ENCODE measurements around the gene NEK5.
"Not testable (repeated sequence)": the region's sequence is repeated elsewhere in the genome, so short reads cannot be mapped to it uniquely, and the experiment has no call there.

Gene NEK5, protein sequence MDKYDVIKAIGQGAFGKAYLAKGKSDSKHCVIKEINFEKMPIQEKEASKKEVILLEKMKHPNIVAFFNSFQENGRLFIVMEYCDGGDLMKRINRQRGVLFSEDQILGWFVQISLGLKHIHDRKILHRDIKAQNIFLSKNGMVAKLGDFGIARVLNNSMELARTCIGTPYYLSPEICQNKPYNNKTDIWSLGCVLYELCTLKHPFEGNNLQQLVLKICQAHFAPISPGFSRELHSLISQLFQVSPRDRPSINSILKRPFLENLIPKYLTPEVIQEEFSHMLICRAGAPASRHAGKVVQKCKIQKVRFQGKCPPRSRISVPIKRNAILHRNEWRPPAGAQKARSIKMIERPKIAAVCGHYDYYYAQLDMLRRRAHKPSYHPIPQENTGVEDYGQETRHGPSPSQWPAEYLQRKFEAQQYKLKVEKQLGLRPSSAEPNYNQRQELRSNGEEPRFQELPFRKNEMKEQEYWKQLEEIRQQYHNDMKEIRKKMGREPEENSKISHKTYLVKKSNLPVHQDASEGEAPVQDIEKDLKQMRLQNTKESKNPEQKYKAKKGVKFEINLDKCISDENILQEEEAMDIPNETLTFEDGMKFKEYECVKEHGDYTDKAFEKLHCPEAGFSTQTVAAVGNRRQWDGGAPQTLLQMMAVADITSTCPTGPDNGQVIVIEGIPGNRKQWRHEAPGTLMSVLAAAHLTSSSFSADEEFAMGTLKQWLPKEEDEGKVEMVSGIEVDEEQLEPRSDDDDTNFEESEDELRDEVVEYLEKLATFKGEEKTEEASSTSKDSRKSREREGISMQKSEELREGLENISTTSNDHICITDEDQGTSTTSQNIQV

DNA sequence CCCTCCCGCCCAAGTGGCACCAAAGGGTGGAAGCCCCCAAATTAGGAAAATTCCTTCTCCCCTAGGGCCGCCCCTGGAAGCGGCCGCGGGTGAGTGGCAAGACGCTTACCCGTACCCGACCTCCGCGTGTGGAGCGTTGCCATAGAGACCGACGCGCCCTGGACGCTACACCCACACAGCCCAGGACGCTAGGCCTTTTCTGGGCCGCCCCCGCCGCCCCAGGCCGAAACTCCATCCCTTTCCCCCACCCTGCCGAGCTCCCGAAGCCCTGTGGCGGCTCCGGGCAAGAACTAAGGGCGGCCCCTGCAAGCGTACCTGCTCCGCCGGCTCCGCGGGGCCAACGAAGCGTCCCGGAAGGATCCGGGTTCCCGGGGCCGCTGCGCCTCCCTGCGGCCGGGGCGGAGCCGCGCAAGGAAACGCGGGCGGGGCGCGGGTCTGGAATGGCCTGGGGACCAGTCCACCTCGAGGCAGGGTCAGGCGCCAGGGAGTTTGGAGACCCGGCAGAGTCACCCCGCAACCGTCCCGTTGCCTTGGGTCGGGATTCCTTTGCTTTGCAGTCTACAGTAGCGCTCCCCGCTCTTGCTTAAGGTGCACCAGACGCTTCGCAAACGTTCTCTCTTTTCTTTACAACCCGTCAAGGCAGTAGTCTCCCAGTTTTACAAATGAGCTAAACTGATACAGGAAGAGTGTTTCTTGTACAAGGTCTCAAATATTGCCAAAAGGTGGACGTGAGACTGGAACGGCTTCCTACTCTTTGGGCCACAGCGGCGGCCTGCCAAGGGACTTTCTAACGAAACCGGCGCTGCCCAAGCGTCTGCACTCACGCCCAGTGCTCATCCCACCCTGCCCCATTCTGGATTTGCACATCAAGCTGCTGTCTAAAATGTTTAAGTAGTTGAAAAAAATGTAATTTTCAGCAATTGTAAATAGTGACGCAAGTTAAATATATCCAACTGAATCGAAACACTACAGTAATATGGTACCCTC, at the start of gene NEK5:
NEK5 (minus strand) TSS at position 360 of the 987 bp plus-strand sequence. CDS start 1,591 bp downstream, outside the sequence.
- ATAC-seq: peak; percentile 72
- Mint-ChIP-seq H3K36me3 (peaks cover 38% of the 10 kb centered on the region), H3K4me1 (peaks cover 22% of the 10 kb centered on the region), H3K4me3 (peak within 1 kb of the TSS; percentile 75), H3K27me3 (peaks cover 23% of the 10 kb centered on the region), H3K27ac (no peak within 1 kb of the TSS), H3K9me3 (no peaks in the 10 kb centered on the region)

DNA sequence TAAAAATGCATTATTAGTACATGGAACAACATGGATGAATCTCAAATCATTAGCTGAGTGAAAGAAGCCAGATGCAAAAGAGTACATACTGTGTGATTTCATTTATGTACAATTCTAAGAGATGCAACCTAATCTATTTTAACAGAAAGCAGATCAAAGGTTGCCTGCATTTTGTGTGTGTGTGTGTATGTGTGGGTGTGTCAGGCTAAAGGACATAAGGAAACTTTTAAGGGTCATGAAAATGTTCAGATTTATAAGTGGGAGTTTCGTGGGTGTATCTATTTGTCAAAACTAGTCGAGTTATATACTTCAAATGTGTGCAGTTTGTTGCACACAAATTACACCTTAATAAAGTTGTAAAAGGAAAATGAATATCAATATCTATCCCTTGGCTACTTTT, 48.4 kb upstream of the NEK5 start:
- Mint-ChIP-seq H3K4me3 (no peak overlapping the region), H3K27ac (no peak overlapping the region), H3K27me3 (no peaks in the 10 kb centered on the region), H3K9me3 (no peaks in the 10 kb centered on the region), H3K36me3 (peaks cover 39% of the 10 kb centered on the region), H3K4me1 (peaks cover 15% of the 10 kb centered on the region)
- no peak for ATAC-seq

DNA sequence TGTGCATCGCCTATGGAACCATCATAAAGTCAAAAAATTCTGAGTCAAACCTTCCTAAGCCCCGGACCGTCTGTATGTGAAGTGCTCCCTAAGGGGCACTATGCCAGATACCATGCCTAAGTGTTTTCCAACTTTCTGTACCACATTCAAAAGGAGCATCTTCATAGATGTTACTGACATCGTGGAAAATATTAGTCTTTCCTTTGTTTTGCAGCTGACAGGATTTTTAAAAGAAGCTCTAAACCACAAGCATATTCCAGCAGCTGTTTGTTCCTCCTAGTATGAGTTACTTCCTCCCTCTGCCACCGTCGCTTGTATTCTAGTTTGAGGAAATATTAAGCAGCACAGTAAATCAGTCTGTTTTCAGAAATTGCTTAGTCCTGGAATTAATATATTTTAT, 45.1 kb upstream of the NEK5 start:
- Mint-ChIP-seq H3K4me1 (peaks cover 15% of the 10 kb centered on the region), H3K36me3 (peaks cover 42% of the 10 kb centered on the region)
- H3K4me3 Mint-ChIP-seq, H3K9me3 Mint-ChIP-seq, H3K27me3 Mint-ChIP-seq, H3K27ac Mint-ChIP-seq: not testable (repeated sequence)
- peak; percentile 57 for ATAC-seq

DNA sequence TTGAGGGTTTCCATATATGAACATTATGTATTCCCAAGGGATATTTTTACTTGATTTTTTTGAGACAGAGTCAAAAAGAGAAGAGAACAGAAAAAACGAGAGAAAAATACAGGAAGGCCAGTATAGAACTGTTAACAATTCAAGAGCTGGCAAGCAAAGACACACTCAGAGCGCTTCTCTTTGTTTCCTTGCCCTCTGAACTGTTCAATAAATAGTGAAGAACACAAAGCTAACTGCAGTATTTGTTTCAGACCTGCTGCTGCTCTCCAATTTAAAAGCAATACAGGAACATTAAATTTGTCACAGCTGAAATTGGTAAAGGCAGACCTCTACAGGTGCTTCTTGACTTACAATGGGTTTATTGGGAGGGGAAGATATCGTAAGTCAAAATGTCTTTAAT, 44.5 kb upstream of the NEK5 start:
- H3K4me3 Mint-ChIP-seq: no peak overlapping the region
- H3K27me3 Mint-ChIP-seq: no peaks in the 10 kb centered on the region
- H3K4me1 Mint-ChIP-seq: peaks cover 15% of the 10 kb centered on the region
- no peak for ATAC-seq
- peaks cover 46% of the 10 kb centered on the region for H3K36me3 Mint-ChIP-seq
- H3K27ac Mint-ChIP-seq: peak overlapping the region; percentile 54
- no peaks in the 10 kb centered on the region for H3K9me3 Mint-ChIP-seq

DNA sequence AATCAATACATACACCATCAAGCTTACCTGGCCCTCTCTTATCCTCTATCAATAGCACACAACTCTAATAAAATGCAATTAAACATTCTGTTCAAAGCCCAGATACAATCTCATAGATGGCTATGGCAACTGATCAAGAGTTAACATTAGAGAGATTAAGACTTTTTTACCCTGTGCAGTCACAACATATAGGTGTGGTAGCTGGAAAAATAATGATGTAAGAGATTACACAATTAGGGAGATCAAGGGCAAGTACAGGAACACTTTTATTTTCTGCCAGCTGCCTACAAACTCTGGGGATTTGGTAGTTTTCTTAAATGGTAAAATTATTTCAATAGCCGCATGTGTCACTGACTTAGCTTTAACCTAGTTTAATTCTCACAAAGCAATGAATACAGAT, 42.8 kb upstream of the NEK5 start:
- H3K9me3 Mint-ChIP-seq, H3K27me3 Mint-ChIP-seq, H3K4me3 Mint-ChIP-seq, ATAC-seq: not testable (repeated sequence)
- peaks cover 45% of the 10 kb centered on the region for H3K36me3 Mint-ChIP-seq
- peaks cover 15% of the 10 kb centered on the region for H3K4me1 Mint-ChIP-seq
- peak overlapping the region; percentile 54 for H3K27ac Mint-ChIP-seq

DNA sequence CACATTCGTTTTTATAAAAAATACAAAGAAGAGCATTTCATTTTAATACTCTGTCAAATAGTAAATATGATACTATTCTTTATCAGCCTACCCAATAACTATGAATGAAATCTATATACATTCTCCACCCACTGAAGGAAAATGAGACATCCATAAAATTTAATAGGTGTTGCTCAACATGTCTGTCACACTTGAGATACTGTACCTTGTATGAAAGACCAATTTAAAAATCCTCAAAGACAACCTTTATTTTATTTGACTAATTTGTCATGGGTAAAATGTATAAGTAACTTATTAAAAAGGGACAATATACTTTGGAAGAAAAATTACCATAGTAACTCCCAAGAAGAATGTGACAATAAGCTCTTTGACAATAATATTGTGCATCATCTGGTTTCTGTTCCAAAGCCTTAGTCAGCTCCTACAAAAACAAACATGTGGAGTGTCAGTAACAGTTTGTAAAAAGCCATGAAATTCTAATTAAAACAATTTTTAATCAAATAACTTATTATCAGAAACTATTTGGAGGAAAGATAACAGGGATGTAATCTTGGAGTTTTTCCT, 42.0 kb upstream of the NEK5 start:
- H3K27ac Mint-ChIP-seq, ATAC-seq, H3K4me3 Mint-ChIP-seq, H3K27me3 Mint-ChIP-seq, H3K9me3 Mint-ChIP-seq: not testable (repeated sequence)
- Mint-ChIP-seq H3K36me3 (peaks cover 52% of the 10 kb centered on the region), H3K4me1 (peaks cover 15% of the 10 kb centered on the region)

DNA sequence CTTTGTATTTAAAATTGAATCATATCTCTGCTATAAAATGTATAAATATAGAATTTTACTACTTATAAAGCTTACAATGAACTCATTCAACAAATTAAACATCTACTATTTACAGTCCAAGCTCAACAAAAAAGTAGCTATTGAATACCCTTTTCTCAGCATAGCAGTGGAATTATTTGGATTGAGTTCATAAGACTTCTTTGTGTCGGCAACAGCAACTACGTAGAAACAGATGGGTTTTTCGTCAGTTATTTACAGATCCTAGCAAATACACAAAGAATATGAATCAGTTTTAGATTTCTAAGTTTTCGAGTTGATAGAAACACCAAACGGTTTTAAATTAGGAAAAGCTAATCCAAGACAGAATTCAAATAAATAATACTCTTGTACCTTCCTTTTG, 41.0 kb upstream of the NEK5 start:
- H3K27ac Mint-ChIP-seq: no peak overlapping the region
- H3K27me3 Mint-ChIP-seq: no peaks in the 10 kb centered on the region
- H3K4me3 Mint-ChIP-seq: no peak overlapping the region
- no peak for ATAC-seq
- peaks cover 15% of the 10 kb centered on the region for H3K4me1 Mint-ChIP-seq
- no peaks in the 10 kb centered on the region for H3K9me3 Mint-ChIP-seq
- H3K36me3 Mint-ChIP-seq: peaks cover 54% of the 10 kb centered on the region

DNA sequence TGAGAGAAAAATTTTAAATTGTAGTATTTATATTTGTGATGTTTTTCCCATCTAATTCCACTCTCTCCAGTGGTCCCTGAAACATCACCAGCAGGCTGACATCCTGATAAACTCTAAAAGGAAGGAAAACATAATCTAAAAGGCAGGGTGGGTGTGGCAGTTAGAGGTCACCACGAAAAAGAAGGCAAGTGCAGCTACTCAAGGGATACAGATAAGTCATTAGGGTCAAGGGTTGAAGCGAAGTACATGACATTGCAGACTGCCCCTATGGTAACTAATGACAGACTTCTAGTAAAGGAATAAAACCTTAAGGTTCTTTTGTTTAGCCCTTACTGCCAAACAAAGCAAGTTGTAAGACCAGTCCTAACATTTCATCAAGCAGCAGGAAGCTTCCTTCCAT, 36.5 kb upstream of the NEK5 start:
- Mint-ChIP-seq H3K9me3 (no peaks in the 10 kb centered on the region), H3K36me3 (peaks cover 49% of the 10 kb centered on the region), H3K27me3 (no peaks in the 10 kb centered on the region), H3K4me1 (peaks cover 7% of the 10 kb centered on the region), H3K27ac (no peak overlapping the region), H3K4me3 (no peak overlapping the region)
- no peak for ATAC-seq

DNA sequence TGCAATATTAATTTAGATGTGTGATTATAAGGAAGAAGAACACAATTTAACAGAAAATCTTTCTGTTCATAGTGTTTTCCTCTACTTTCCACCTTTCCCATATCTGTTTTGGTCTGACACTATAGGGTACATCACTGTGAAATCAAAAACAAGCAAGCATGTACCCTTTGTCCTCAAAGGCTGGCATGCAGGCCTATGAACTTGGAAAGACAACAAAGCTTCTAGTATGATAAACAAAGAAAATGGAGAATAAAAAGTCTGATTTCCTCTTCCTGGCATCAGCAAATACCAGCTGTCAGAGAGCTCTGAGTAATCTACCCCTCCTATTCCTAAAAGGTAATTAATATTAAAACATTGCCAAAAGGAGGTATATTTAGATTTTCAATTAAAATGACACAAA, 36.1 kb upstream of the NEK5 start:
- H3K36me3 Mint-ChIP-seq: peaks cover 50% of the 10 kb centered on the region

DNA sequence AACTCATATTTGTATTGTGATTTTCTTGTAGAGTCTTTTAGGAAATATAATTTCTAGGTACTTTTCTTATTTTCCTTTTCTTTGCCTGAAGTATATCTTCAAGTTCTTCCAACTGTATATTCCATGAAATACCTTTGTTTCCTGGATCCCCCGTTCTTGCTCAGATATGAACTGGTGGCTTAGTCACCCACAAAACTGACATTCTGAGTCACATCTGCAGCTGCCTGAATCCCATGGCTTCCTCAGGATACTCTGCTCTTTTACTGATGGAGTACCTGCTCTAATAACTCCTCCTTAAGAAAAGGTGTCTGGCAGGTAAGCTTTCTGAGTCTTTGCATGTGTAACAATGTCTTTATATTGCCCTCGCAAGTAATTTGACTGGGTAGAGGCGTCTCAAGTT, 35.0 kb upstream of the NEK5 start:
- not testable (repeated sequence) for ATAC-seq, H3K4me3 Mint-ChIP-seq, H3K27ac Mint-ChIP-seq, H3K9me3 Mint-ChIP-seq, H3K27me3 Mint-ChIP-seq
- Mint-ChIP-seq H3K4me1 (peaks cover 16% of the 10 kb centered on the region), H3K36me3 (peaks cover 52% of the 10 kb centered on the region)

More for the DNA sequence above, 36.1 kb upstream of the NEK5 start:
- H3K9me3 Mint-ChIP-seq: no peaks in the 10 kb centered on the region
- H3K4me3 Mint-ChIP-seq: no peak overlapping the region
- H3K4me1 Mint-ChIP-seq: peaks cover 9% of the 10 kb centered on the region
- no peak for ATAC-seq
- H3K27me3 Mint-ChIP-seq: no peaks in the 10 kb centered on the region
- H3K27ac Mint-ChIP-seq: no peak overlapping the region

DNA sequence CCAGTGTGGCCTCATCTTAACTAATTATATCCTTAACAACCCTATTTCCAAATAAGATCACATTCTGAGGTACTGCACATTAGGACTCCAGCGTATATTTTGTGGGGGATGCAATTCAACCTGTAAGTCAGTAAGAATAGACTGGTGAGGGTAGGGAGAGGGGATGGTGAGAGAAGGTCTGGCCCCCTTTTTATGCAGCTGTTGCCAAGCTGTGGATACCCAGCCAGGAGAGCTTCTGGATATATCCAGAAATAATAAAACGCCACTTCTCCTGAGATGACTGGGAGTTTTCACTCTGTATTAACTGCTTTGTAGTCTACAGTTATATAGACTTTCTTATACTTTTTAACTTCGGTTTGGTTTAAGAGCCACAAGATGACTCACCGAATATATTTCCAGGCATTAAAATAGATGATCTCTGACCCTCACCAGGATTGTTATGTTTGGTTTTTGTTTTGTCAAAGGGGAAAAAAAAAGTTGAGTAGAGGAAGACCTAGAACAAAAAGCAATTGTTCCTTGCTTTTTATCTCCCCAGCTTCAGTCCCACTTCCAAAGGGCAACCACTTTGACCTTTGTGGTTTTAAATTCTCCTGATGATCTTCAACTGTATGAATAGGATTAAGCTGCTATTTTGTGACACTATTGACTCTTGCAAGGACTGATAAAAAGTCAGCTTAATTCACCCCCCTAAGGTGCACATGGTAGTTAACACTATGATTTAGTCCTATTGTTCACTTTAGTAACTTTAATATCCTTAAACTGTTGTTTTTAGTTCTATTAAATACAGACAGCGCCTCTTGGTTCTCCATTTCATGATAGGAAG, 33.6 kb upstream of the NEK5 start:
- peaks cover 29% of the 10 kb centered on the region for H3K4me1 Mint-ChIP-seq
- no peak overlapping the region for H3K4me3 Mint-ChIP-seq
- no peaks in the 10 kb centered on the region for H3K27me3 Mint-ChIP-seq
- H3K9me3 Mint-ChIP-seq: no peaks in the 10 kb centered on the region
- H3K27ac Mint-ChIP-seq: peak overlapping the region; percentile 17
- peaks cover 43% of the 10 kb centered on the region for H3K36me3 Mint-ChIP-seq
- no peak for ATAC-seq

DNA sequence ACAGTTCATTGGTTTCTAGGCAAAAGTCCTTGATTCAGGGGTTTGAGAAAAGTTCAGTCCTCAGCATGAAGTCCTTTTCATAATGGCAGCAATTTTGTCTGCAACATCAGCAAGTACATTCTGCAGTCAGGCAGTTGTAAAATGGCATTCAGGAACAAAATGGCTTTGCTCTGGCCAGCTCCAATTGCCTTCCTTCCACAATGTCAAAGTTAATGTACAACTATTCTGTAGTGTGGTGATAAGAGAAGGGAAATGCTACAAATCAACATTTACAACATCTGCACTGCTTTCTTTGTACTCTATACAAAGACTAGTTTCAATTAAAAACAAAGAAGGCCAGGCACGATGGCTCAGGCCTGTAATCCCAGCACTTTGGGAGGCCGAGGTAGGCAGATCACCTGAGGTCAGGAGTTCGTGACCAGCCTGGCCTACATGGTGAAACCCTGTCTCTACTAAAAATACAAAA, 32.3 kb upstream of the NEK5 start:
- peaks cover 42% of the 10 kb centered on the region for H3K4me1 Mint-ChIP-seq
- no peak for ATAC-seq
- H3K9me3 Mint-ChIP-seq: no peaks in the 10 kb centered on the region
- no peak overlapping the region for H3K27ac Mint-ChIP-seq
- peaks cover 44% of the 10 kb centered on the region for H3K36me3 Mint-ChIP-seq
- no peaks in the 10 kb centered on the region for H3K27me3 Mint-ChIP-seq
- no peak overlapping the region for H3K4me3 Mint-ChIP-seq

DNA sequence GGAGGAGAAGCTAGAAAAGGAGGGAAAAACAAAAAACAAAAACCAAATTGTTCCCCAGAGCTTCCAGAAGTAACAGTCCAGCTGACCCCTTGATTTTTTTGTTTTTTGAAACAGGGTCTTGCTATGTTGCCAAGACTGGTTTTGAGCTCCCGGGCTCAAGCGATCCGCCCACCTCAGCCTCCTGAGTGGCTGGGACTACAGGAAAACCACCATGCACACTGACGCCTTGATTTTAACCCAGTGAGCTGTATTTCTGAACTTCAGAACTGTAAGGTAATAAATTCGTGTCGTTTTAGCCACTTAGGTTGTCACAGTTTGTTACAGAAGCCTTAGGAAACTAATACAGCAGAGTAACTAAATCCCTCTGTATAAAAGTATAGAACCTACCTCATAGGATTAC, 31.6 kb upstream of the NEK5 start:
- H3K4me1 Mint-ChIP-seq: peaks cover 43% of the 10 kb centered on the region
- no peaks in the 10 kb centered on the region for H3K27me3 Mint-ChIP-seq
- no peak for ATAC-seq
- H3K36me3 Mint-ChIP-seq: peaks cover 37% of the 10 kb centered on the region
- H3K4me3 Mint-ChIP-seq: no peak overlapping the region
- H3K27ac Mint-ChIP-seq: no peak overlapping the region
- H3K9me3 Mint-ChIP-seq: no peaks in the 10 kb centered on the region

DNA sequence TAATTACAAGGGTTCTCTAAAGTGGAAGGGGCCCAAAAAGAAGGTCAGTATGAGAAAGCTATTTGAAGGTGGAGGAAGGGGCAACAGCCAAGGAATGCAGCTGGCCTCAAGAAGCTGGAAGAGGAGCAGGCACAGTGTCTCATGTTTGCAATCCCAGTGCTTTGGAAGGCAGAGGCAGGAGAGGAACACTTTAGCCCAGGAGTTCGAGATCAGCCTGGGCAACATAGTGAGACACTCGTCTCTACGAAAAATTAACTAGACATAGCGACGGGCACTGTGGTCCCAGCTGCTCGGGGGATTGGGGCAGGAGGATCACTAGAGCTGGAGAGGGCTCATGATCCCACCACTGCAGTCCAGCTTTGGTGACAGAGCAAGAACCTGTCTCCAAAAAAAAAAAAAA, 31.2 kb upstream of the NEK5 start:
- Mint-ChIP-seq H3K27ac (peak overlapping the region; percentile 94), H3K4me3 (peak overlapping the region; percentile 79), H3K9me3 (no peaks in the 10 kb centered on the region), H3K36me3 (peaks cover 33% of the 10 kb centered on the region), H3K27me3 (no peaks in the 10 kb centered on the region), H3K4me1 (peaks cover 43% of the 10 kb centered on the region)
- ATAC-seq: no peak

All from stimulated activated memory B cell treated with anti-CD40 and anti-IgM and Interleukin-4, amounts not matched to agents 10 μg/mL and 1 μg/mL and 100 μg/mL, for 72 hours (primary cell).